Endodermal cell (in vitro differentiated cells): ENCODE data around the gene AP5B1. TPM values are rescaled to one million over a fixed set of nuclear protein-coding genes. Genes with fewer than 3 reads are reported as not detected.

Experiments used
- DNase-seq: peaks from one replicate; pipeline ENCODE4 v3.0.0-alpha.2; 2017
- H3K27ac ChIP-seq: 2 replicates; pipeline ENCODE4 v1.5.1; 2013; ENCODE audit warnings: mild to moderate bottlenecking, low read depth, low read length, moderate library complexity
- H3K27me3 ChIP-seq: 2 replicates; pipeline ENCODE4 v1.6.1; 2013; ENCODE audit warnings: mild to moderate bottlenecking, low read length, moderate library complexity; ENCODE audit not compliant: insufficient read depth, control insufficient read depth, poor library complexity, severe bottlenecking
- H3K36me3 ChIP-seq: 2 replicates; pipeline ENCODE4 v1.7.0; 2013; ENCODE audit warnings: mild to moderate bottlenecking, low read length, moderate library complexity; ENCODE audit not compliant: control insufficient read depth, insufficient read depth
- H3K4me1 ChIP-seq: one replicate; pipeline ENCODE4 v1.7.0; 2013; ENCODE audit warnings: low read length; ENCODE audit not compliant: control insufficient read depth, insufficient read depth
- H3K4me3 ChIP-seq: 2 replicates; pipeline ENCODE4 v1.5.1; 2013; ENCODE audit warnings: mild to moderate bottlenecking, low read length, moderate library complexity
- H3K9ac ChIP-seq: 2 replicates; pipeline ENCODE4 v1.6.1; 2013; ENCODE audit warnings: mild to moderate bottlenecking, low read length, moderate library complexity; ENCODE audit not compliant: poor library complexity, severe bottlenecking; ENCODE audit errors: extremely low read depth
- H3K9me3 ChIP-seq: 2 replicates; pipeline ENCODE4 v1.6.1; 2013; ENCODE audit warnings: mild to moderate bottlenecking, low read length, moderate library complexity; ENCODE audit not compliant: control insufficient read depth
- H3K27ac Mint-ChIP-seq: 2 replicates; pipeline ENCODE4 v1.8.0; 2020; ENCODE audit warnings: mixed read lengths
- H3K27me3 Mint-ChIP-seq: 2 replicates; pipeline ENCODE4 v1.8.0; 2021; ENCODE audit warnings: mild to moderate bottlenecking, mixed read lengths; ENCODE audit not compliant: insufficient read depth
- H3K36me3 Mint-ChIP-seq: 2 replicates; pipeline ENCODE4 v1.8.0; 2020; ENCODE audit warnings: low read depth, mixed read lengths
- H3K4me1 Mint-ChIP-seq: 2 replicates; pipeline ENCODE4 v1.8.0; 2020; ENCODE audit warnings: mixed read lengths
- H3K4me3 Mint-ChIP-seq: 2 replicates; pipeline ENCODE4 v1.8.0; 2020; ENCODE audit warnings: mild to moderate bottlenecking, moderate library complexity, mixed read lengths
- H3K9me3 Mint-ChIP-seq: 2 replicates; pipeline ENCODE4 v1.8.0; 2020; ENCODE audit warnings: mild to moderate bottlenecking, mixed read lengths
- WGBS, 2 experiments: methylation state at CpG; one replicate each; pipeline versions ENCODE4 v1.1.5 to v1.1.7; 2013; ENCODE audit warnings: missing lambda C conversion rate in 2 of 2, mixed read lengths in 1 of 2; ENCODE audit not compliant: insufficient coverage in 1 of 2, insufficient read length in 1 of 2; 5-methylcytosine and 5-hydroxymethylcytosine counted together
- total RNA-seq, 2 donors: library from RNA; stranded (reverse); fragmentation: NEBNext Ultra II Directional in 1 of 2; extraction: Animal tissue kit (Norgen Biotek cat#: 25700) in 1 of 2; gene quantifications; 2 replicates in 1 of 2; 3 replicates in 1 of 2; pipeline ENCODE4 v1.2.1, GENCODE V29; 2021
- TF ChIP-seq, protein P1 (sequence below): fragments of 200-600 bp; sonication (generic); conservative IDR thresholded peaks from 2 replicates; pipeline ENCODE4 v1.5.0; 2021; ENCODE audit warnings: antibody characterized with exemption, mild to moderate bottlenecking

AP5B1 gene
- total RNA-seq, 2 donors from 2014 or later: 17.8 to 29.9 TPM

- H3K4me3 ChIP-seq: peak overlapping the region; percentile 80
- no peaks in the 10 kb centered on the region for H3K4me1 ChIP-seq
- Mint-ChIP-seq H3K9me3 (no peaks in the 10 kb centered on the region), H3K27ac (no peak overlapping the region), H3K27me3 (peaks cover 25% of the 10 kb centered on the region), H3K36me3 (peaks cover 21% of the 10 kb centered on the region), H3K4me3 (peak overlapping the region; percentile 81), H3K4me1 (peaks cover 4% of the 10 kb centered on the region)
- TF ChIP-seq, protein P1, sequence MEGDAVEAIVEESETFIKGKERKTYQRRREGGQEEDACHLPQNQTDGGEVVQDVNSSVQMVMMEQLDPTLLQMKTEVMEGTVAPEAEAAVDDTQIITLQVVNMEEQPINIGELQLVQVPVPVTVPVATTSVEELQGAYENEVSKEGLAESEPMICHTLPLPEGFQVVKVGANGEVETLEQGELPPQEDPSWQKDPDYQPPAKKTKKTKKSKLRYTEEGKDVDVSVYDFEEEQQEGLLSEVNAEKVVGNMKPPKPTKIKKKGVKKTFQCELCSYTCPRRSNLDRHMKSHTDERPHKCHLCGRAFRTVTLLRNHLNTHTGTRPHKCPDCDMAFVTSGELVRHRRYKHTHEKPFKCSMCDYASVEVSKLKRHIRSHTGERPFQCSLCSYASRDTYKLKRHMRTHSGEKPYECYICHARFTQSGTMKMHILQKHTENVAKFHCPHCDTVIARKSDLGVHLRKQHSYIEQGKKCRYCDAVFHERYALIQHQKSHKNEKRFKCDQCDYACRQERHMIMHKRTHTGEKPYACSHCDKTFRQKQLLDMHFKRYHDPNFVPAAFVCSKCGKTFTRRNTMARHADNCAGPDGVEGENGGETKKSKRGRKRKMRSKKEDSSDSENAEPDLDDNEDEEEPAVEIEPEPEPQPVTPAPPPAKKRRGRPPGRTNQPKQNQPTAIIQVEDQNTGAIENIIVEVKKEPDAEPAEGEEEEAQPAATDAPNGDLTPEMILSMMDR: no peak
- H3K36me3 ChIP-seq: peaks cover 33% of the 10 kb centered on the region
- H3K27me3 ChIP-seq: peaks cover 24% of the 10 kb centered on the region
- peak overlapping the region; percentile 8 for H3K9ac ChIP-seq
- 94 to 100% methylated on average over 1 to 12 of the region's 12 CpGs for WGBS, 2 experiments
- no peak for DNase-seq
- H3K9me3 ChIP-seq: no peaks in the 10 kb centered on the region
- no peak overlapping the region for H3K27ac ChIP-seq
Observed at GRCh38 chr11:65779669-65779918, 1.2 kb downstream of the AP5B1 start.

- Mint-ChIP-seq H3K4me3 (peak overlapping the region; percentile 81), H3K36me3 (peaks cover 21% of the 10 kb centered on the region), H3K27me3 (peaks cover 20% of the 10 kb centered on the region), H3K9me3 (no peaks in the 10 kb centered on the region), H3K4me1 (no peaks in the 10 kb centered on the region), H3K27ac (no peak overlapping the region)
- Histone ChIP-seq H3K36me3 (peaks cover 33% of the 10 kb centered on the region), H3K4me3 (peak overlapping the region; percentile 80), H3K4me1 (no peaks in the 10 kb centered on the region), H3K27me3 (peaks cover 19% of the 10 kb centered on the region), H3K9me3 (no peaks in the 10 kb centered on the region), H3K27ac (no peak overlapping the region), H3K9ac (peak overlapping the region; percentile 8)
- peak; percentile 30 for DNase-seq
- WGBS, 2 experiments: 94 to 96% methylated on average over 15 to 25 of the region's 25 CpGs
- TF ChIP-seq, protein P1: no peak
Observed at GRCh38 chr11:65778901-65779668, 1.7 kb downstream of the AP5B1 start.

GRCh38 chr11:65778431-65778900, 2.3 kb downstream of the AP5B1 start:
- Histone ChIP-seq H3K4me3 (no peak overlapping the region), H3K9me3 (no peaks in the 10 kb centered on the region), H3K4me1 (no peaks in the 10 kb centered on the region), H3K9ac (no peak overlapping the region), H3K27ac (no peak overlapping the region), H3K27me3 (peaks cover 16% of the 10 kb centered on the region), H3K36me3 (peaks cover 33% of the 10 kb centered on the region)
- Mint-ChIP-seq H3K27ac (no peak overlapping the region), H3K36me3 (peaks cover 21% of the 10 kb centered on the region), H3K27me3 (peaks cover 16% of the 10 kb centered on the region), H3K4me1 (no peaks in the 10 kb centered on the region), H3K4me3 (no peak overlapping the region), H3K9me3 (no peaks in the 10 kb centered on the region)
- TF ChIP-seq, protein P1: no peak
- 96 to 98% methylated on average over 11 to 18 of the region's 20 CpGs for WGBS, 2 experiments
- no peak for DNase-seq
